IMR-90 (cell line): Measurements from ENCODE around the gene PDE11A. TPM values are rescaled to one million over a fixed set of nuclear protein-coding genes. Genes with fewer than 3 reads are reported as not detected.

Experiments used
- ATAC-seq: fragments of 200-7000 bp; cut with Tn5 transposase; 2 replicates; pipeline ENCODE4 v1.9.1; 2020; ENCODE audit warnings: low read depth, mild to moderate bottlenecking, moderate library complexity
- BruUV-seq: library from RNA; stranded (reverse); fragments of 400-500 nt; replicated peaks from 2 replicates; lab custom pipeline; 2021; lab: Mats Ljungman, UMichigan
- CTCF ChIA-PET: fragments of 300-600 bp; formaldehyde crosslinking; extraction: SDS; loops from one replicate; lab custom pipeline; 2021; ENCODE audit warnings: antibody characterized with exemption; lab: Yijun Ruan, JAX
- POLR2A ChIA-PET: fragments of 300-600 bp; sonication (Branson Sonifier 250); formaldehyde crosslinking; loops from one replicate; lab custom pipeline; 2022; ENCODE audit warnings: antibody characterized with exemption; ENCODE audit not compliant: unreplicated experiment; lab: Charles Lee
- DNase-seq: peaks from one replicate; pipeline ENCODE4 v3.0.0; 2013
- H2AFZ ChIP-seq: replicated peaks from 2 replicates; pipeline ENCODE3; 2013; ENCODE audit warnings: low read length, mild to moderate bottlenecking; ENCODE audit not compliant: poor library complexity
- H2AK5ac ChIP-seq: 2 replicates; pipeline ENCODE4 v1.6.1; 2013; ENCODE audit warnings: low read depth, low read length, inconsistent platforms
- H2AK9ac ChIP-seq: replicated peaks from 2 replicates; pipeline ENCODE3; 2013; ENCODE audit warnings: mild to moderate bottlenecking, low read depth, low read length, moderate library complexity; ENCODE audit not compliant: poor library complexity
- H2BK120ac ChIP-seq: 2 replicates; pipeline ENCODE4 v1.6.1; 2013; ENCODE audit warnings: low read depth, low read length, inconsistent platforms
- H2BK15ac ChIP-seq: 3 replicates; pipeline ENCODE4 v1.6.1; 2013; ENCODE audit warnings: low read depth, low read length, inconsistent platforms
- H2BK20ac ChIP-seq: 2 replicates; pipeline ENCODE4 v1.6.1; 2013; ENCODE audit warnings: low read depth, mild to moderate bottlenecking, inconsistent platforms, low read length, moderate library complexity
- H2BK5ac ChIP-seq: 2 replicates; pipeline ENCODE4 v1.6.1; 2013; ENCODE audit warnings: mild to moderate bottlenecking, low read depth, low read length, inconsistent platforms; ENCODE audit not compliant: poor library complexity, severe bottlenecking
- H3K14ac ChIP-seq: replicated peaks from 2 replicates; pipeline ENCODE4 v1.6.1; 2013; ENCODE audit warnings: low read depth, low read length, inconsistent platforms
- H3K18ac ChIP-seq: 2 replicates; pipeline ENCODE4 v1.6.1; 2013; ENCODE audit warnings: low read depth, low read length, control low read depth
- H3K23ac ChIP-seq: 2 replicates; pipeline ENCODE4 v1.6.1; 2013; ENCODE audit warnings: low read depth, low read length, inconsistent platforms
- H3K27ac ChIP-seq: 2 replicates; pipeline ENCODE4 v1.5.1; 2013; ENCODE audit warnings: mild to moderate bottlenecking, control low read depth, low read length; ENCODE audit not compliant: insufficient read depth
- H3K27me3 ChIP-seq: 2 replicates; pipeline ENCODE4 v1.6.1; 2013; ENCODE audit warnings: low read length; ENCODE audit not compliant: control insufficient read depth, insufficient read depth
- H3K36me3 ChIP-seq: 2 replicates; pipeline ENCODE4 v1.6.1; 2013; ENCODE audit warnings: low read length, mixed read lengths; ENCODE audit not compliant: control insufficient read depth, insufficient read depth
- H3K4ac ChIP-seq: 2 replicates; pipeline ENCODE4 v1.6.1; 2013; ENCODE audit warnings: low read depth, low read length, inconsistent platforms
- H3K4me1 ChIP-seq: 2 replicates; pipeline ENCODE4 v1.6.1; 2013; ENCODE audit warnings: low read length, mixed read lengths; ENCODE audit not compliant: control insufficient read depth, insufficient read depth
- H3K4me2 ChIP-seq: 2 replicates; pipeline ENCODE4 v1.6.1; 2013; ENCODE audit warnings: low read depth, mild to moderate bottlenecking, control low read depth, low read length, moderate library complexity
- H3K4me3 ChIP-seq: 2 replicates; pipeline ENCODE4 v1.5.1; 2013; ENCODE audit warnings: low read depth, mild to moderate bottlenecking, control low read depth, low read length, moderate library complexity; ENCODE audit not compliant: insufficient read depth
- H3K56ac ChIP-seq: 2 replicates; pipeline ENCODE4 v1.6.1; 2013; ENCODE audit warnings: low read length, inconsistent platforms; ENCODE audit not compliant: insufficient read depth; ENCODE audit errors: extremely low read depth
- H3K79me1 ChIP-seq, 2 experiments: 2 replicates each; pipeline ENCODE4 v1.6.1; 2013; ENCODE audit warnings: low read length in 2 of 2, inconsistent platforms in 1 of 2, low read depth in 1 of 2
- H3K9ac ChIP-seq: 2 replicates; pipeline ENCODE4 v1.6.1; 2013; ENCODE audit warnings: low read depth, low read length, control low read depth
- H3K9me1 ChIP-seq: 2 replicates; pipeline ENCODE4 v1.6.1; 2013; ENCODE audit warnings: low read length, inconsistent platforms; ENCODE audit not compliant: insufficient read depth
- H3K9me3 ChIP-seq: 2 replicates; pipeline ENCODE4 v1.6.1; 2013; ENCODE audit warnings: low read length; ENCODE audit not compliant: control insufficient read depth, insufficient read depth
- H4K20me1 ChIP-seq: 2 replicates; pipeline ENCODE4 v1.6.1; 2013; ENCODE audit warnings: low read length, inconsistent platforms; ENCODE audit not compliant: insufficient read depth
- H4K5ac ChIP-seq: 2 replicates; pipeline ENCODE4 v1.6.1; 2013; ENCODE audit warnings: mild to moderate bottlenecking, low read depth, low read length, control low read depth
- H4K8ac ChIP-seq, 2 experiments: 2 replicates each; pipeline ENCODE4 v1.6.1; 2013; ENCODE audit warnings: low read depth in 2 of 2, low read length in 2 of 2, control low read depth in 1 of 2, inconsistent platforms in 1 of 2
- H4K91ac ChIP-seq: 2 replicates; pipeline ENCODE4 v1.6.1; 2013; ENCODE audit warnings: low read depth, low read length, inconsistent platforms; ENCODE audit not compliant: insufficient read depth
- CTCF ChIP-seq: conservative IDR thresholded peaks from 2 replicates; pipeline ENCODE4 v1.5.1; 2012; ENCODE audit warnings: mild to moderate bottlenecking, low read depth, low read length, improper control_type of control experiment
- MAZ ChIP-seq: IDR thresholded peaks from 2 replicates; pipeline ENCODE4 v1.6.1; 2012; ENCODE audit warnings: low read depth, mild to moderate bottlenecking, low read length, improper control_type of control experiment, moderate library complexity, borderline replicate concordance
- NFE2L2 ChIP-seq: fragments of 150-350 bp; IDR thresholded peaks from 2 replicates; pipeline ENCODE4 v1.6.1; 2016; ENCODE audit warnings: low read depth, mild to moderate bottlenecking, low read length
- POLR2A ChIP-seq: IDR thresholded peaks from 2 replicates; pipeline ENCODE4 v1.6.1; 2012; ENCODE audit warnings: mild to moderate bottlenecking, low read depth, low read length
- RAD21 ChIP-seq: IDR thresholded peaks from 2 replicates; pipeline ENCODE4 v1.6.1; 2012; ENCODE audit warnings: low read length, improper control_type of control experiment
- RFX5 ChIP-seq: IDR thresholded peaks from 2 replicates; pipeline ENCODE4 v1.8.0; 2012; ENCODE audit warnings: low read depth, mild to moderate bottlenecking, low read length, moderate library complexity
- SMC3 ChIP-seq: fragments of 150-350 bp; IDR thresholded peaks from 2 replicates; pipeline ENCODE4 v1.6.1; 2016; ENCODE audit warnings: low read depth, mild to moderate bottlenecking, antibody characterized with exemption, low read length, moderate library complexity
- WGBS, 2 experiments: methylation state at CpG; one replicate each; pipeline versions ENCODE4 v1.1.5 to v1.1.7; 2013; ENCODE audit warnings: missing lambda C conversion rate in 2 of 2; ENCODE audit not compliant: insufficient read length in 1 of 2; ENCODE audit errors: extremely low coverage in 2 of 2; 5-methylcytosine and 5-hydroxymethylcytosine counted together
- dilution Hi-C: fragments of 300-500 bp; cut with HindIII; formaldehyde crosslinking; loops from one replicate; pipeline ENCODE4 v1.14.3; 2018; ENCODE audit warnings: low sequenced_read_pairs; ENCODE audit not compliant: unreplicated experiment
- in situ Hi-C: fragments of 300-500 bp; cut with MboI; formaldehyde crosslinking; loops from 3 replicates; pipeline ENCODE4 v1.14.3; 2019; ENCODE audit warnings: low sequenced_read_pairs, inconsistent platforms, mixed read lengths
- intact Hi-C: fragments of 100-400 bp; cut with micrococcal nuclease; formaldehyde crosslinking; loops from 2 replicates; pipeline ENCODE4 v1.10.0; 2022
- polyA plus RNA-seq, 3 experiments: library from polyadenylated mRNA; depleted of rRNA; stranded (reverse); fragments of >200 nt; gene quantifications; 2 replicates each; pipeline ENCODE4 v1.2.3, GENCODE V29; 2012; ENCODE audit warnings: low replicate concordance in 1 of 3
- total RNA-seq: library from RNA; depleted of rRNA; stranded (reverse); fragments of >200 nt; gene quantifications from 2 replicates; pipeline ENCODE4 v1.2.3, GENCODE V29; 2012

PDE11A gene
- total and polyA plus RNA-seq, 2 of the 4 experiments (the other 2 are of a cell fraction): 0.21 to 0.72 TPM

- no peaks in the 10 kb centered on the region for H3K79me1 ChIP-seq
Measured at GRCh38 chr2:177857538-177857937, 215.0 kb downstream of the PDE11A start.

More at GRCh38 chr2:177857538-177857937, 215.0 kb downstream of the PDE11A start:
- Histone ChIP-seq H3K9me1 (no peaks in the 10 kb centered on the region), H2AK9ac (no peak overlapping the region), H3K56ac (no peak overlapping the region), H2BK20ac (no peak overlapping the region), H3K4me1 (no peaks in the 10 kb centered on the region), H3K9ac (no peak overlapping the region), H3K27me3 (no peaks in the 10 kb centered on the region), H3K27ac (no peak overlapping the region), H2AK5ac (no peak overlapping the region), H2BK120ac (no peak overlapping the region), H3K18ac (no peak overlapping the region), H4K91ac (no peak overlapping the region), H4K5ac (no peak overlapping the region), H3K9me3 (no peaks in the 10 kb centered on the region), H4K8ac (no peak overlapping the region), H3K4me3 (no peak overlapping the region), H3K4ac (no peak overlapping the region), H3K14ac (no peak overlapping the region), H3K4me2 (no peak overlapping the region), H2AFZ (no peak overlapping the region), H2BK15ac (no peak overlapping the region), H3K36me3 (no peaks in the 10 kb centered on the region), H2BK5ac (no peak overlapping the region), H4K20me1 (no peaks in the 10 kb centered on the region), H3K23ac (no peak overlapping the region)
- no TSS peak for BruUV-seq
- dilution Hi-C loops (no loop called here), intact Hi-C loops (no loop called here), in situ Hi-C loops (no loop called here)
- DNase-seq (no peak), ATAC-seq (no peak)
- no CpG with 5 or more reads among the region's 1 CpG for WGBS, 2 experiments
- POLR2A ChIA-PET: no interaction called here
- no peak for TF ChIP-seq SMC3
- TF ChIP-seq NFE2L2: no peak
- TF ChIP-seq RFX5: no peak
- no peak for TF ChIP-seq RAD21
- TF ChIP-seq POLR2A: no peak
- no peak for TF ChIP-seq CTCF
- TF ChIP-seq MAZ: no peak
- CTCF ChIA-PET: no interaction called here
